NCI-H1105 (cell line): ENCODE data around the gene DOK4.

Experiments used
- DNase-seq: peaks from one replicate; lab custom pipeline; 2025; lab: John Stamatoyannopoulos, UW

DOK4 gene

GRCh38 chr16:57476546-57477410 lies 9.5 kb downstream of the DOK4 start:
- DNase-seq, result no peak

GRCh38 chr16:57475711-57476339 lies 10.5 kb downstream of the DOK4 start:
- DNase-seq, result no peak

- DNase-seq, result no peak
Measured at GRCh38 chr16:57474671-57475661, 11.3 kb downstream of the DOK4 start.

GRCh38 chr16:57473906-57474305 lies 12.4 kb downstream of the DOK4 start:
- DNase-seq, result no peak

- no peak for DNase-seq
Measured at GRCh38 chr16:57473176-57473840, 13.0 kb downstream of the DOK4 start.

- no peak for DNase-seq
Measured at GRCh38 chr16:57472665-57473060, 13.6 kb downstream of the DOK4 start.

GRCh38 chr16:57471852-57472664 lies 14.2 kb downstream of the DOK4 start:
- DNase-seq, result no peak

- no peak for DNase-seq
Measured at GRCh38 chr16:57471209-57471608, 15.1 kb downstream of the DOK4 start.

GRCh38 chr16:57470711-57471110 lies 15.6 kb downstream of the DOK4 start:
- DNase-seq, result no peak

GRCh38 chr16:57469917-57470470 lies 16.3 kb downstream of the DOK4 start:
- no peak for DNase-seq

- DNase-seq, result no peak
Measured at GRCh38 chr16:57469046-57469445, 17.2 kb downstream of the DOK4 start.

GRCh38 chr16:57468346-57468745 lies 17.9 kb downstream of the DOK4 start:
- no peak for DNase-seq

- no peak for DNase-seq
Measured at GRCh38 chr16:57464523-57464922, 21.8 kb downstream of the DOK4 start.

GRCh38 chr16:57462978-57463362 lies 23.3 kb downstream of the DOK4 start:
- DNase-seq, result no peak

GRCh38 chr16:57462209-57462977 lies 23.9 kb downstream of the DOK4 start, which contains the start of gene POLR2C:
POLR2C (plus strand) TSS chr16:57462679; CDS start chr16:57462725, 46 bp downstream.
- DNase-seq, result peak; percentile 41

- no peak for DNase-seq
Measured at GRCh38 chr16:57452021-57452420, 34.3 kb downstream of the DOK4 start.

- DNase-seq, result peak; percentile 81
Measured at GRCh38 chr16:57447186-57447962, 38.9 kb downstream of the DOK4 start, which contains the start of the genes CIAPIN1 and COQ9. CIAPIN1 (minus strand) TSS chr16:57447385; CDS start chr16:57440928, 6,457 bp downstream. COQ9 (plus strand) TSS chr16:57447479; CDS start chr16:57447506, 27 bp downstream.

- DNase-seq, result no peak
Measured at GRCh38 chr16:57446531-57447185, 39.6 kb downstream of the DOK4 start.
